Measurements from ENCODE around the gene PPP2R2C.

The PPP2R2C gene

DNA sequence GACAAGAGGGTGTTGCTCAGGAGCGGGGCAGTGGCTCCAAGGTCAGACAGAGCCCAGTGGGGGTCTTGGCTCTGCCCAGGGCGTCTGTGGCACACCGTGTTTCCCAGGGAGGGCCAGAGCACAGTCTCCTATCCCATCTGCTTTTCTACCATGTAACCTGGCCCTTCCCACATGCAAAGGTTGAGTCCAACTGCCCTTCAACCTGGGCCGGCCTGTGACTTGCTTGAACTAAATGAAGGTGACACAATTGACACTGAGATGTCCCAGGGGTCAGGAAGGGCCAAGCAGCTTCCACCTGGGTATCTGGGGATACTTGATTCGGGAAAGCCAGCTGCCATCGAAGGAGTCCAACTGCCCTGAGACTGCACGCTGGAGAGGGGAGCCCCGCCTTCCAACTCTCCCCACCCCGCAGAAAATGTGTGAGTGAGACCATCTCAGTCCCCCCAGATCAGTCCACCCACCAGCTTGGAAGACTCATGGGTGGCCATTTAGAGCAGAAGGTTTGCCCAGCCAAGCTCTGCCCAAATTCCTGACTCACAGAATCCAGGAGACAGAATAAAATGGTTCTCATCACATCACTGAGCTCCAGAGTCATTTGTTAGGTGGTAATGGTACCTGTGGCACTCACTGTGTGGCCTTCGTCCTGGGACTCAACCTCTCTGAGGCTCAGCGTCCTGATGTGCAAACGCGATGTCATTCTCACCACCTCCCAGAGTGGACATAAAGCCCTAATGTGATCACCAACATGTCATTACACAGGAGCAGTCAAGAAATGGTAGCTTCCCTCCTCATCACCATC is 18.1 kb downstream of the PPP2R2C start:
- no peak overlapping the region for H3K4me3 ChIP-seq (ENCODE audit: low read depth, low read length)
- no peak for DNase-seq
- no peaks in the 10 kb centered on the region for H3K27me3 ChIP-seq
- no peaks in the 10 kb centered on the region for H3K36me3 ChIP-seq
- no peaks in the 10 kb centered on the region for H3K9me3 ChIP-seq
- TF ChIP-seq, protein P1, sequence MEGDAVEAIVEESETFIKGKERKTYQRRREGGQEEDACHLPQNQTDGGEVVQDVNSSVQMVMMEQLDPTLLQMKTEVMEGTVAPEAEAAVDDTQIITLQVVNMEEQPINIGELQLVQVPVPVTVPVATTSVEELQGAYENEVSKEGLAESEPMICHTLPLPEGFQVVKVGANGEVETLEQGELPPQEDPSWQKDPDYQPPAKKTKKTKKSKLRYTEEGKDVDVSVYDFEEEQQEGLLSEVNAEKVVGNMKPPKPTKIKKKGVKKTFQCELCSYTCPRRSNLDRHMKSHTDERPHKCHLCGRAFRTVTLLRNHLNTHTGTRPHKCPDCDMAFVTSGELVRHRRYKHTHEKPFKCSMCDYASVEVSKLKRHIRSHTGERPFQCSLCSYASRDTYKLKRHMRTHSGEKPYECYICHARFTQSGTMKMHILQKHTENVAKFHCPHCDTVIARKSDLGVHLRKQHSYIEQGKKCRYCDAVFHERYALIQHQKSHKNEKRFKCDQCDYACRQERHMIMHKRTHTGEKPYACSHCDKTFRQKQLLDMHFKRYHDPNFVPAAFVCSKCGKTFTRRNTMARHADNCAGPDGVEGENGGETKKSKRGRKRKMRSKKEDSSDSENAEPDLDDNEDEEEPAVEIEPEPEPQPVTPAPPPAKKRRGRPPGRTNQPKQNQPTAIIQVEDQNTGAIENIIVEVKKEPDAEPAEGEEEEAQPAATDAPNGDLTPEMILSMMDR (IDR thresholded peaks at IDR 0.05; ENCODE audit: low read depth, low read length), result no peak
- H3K4me1 ChIP-seq, result no peaks in the 10 kb centered on the region

DNA sequence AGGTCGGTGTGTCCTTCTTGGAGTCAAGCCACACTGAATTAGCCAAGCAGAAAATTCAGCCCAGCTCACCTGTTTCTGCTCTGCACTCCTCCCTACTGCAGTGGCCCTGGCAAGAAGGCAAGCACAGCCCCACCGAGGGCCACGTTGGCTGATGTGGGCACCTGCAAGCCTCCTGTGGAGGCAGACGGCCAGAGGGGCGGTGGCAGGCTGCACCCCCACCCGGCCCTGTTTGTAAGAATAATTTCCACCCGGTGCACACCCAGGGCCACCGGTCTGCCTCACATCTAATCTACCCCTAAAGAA is 18.8 kb downstream of the PPP2R2C start:
- H3K27me3 ChIP-seq, result no peaks in the 10 kb centered on the region
- H3K9me3 ChIP-seq, result no peaks in the 10 kb centered on the region
- H3K36me3 ChIP-seq, result no peaks in the 10 kb centered on the region
- H3K4me1 ChIP-seq, result no peaks in the 10 kb centered on the region
- DNase-seq, result no peak
- H3K4me3 ChIP-seq (ENCODE audit: low read depth, low read length), result no peak overlapping the region
- TF ChIP-seq, protein P1 (IDR thresholded peaks at IDR 0.05; ENCODE audit: low read depth, low read length), result no peak

DNA sequence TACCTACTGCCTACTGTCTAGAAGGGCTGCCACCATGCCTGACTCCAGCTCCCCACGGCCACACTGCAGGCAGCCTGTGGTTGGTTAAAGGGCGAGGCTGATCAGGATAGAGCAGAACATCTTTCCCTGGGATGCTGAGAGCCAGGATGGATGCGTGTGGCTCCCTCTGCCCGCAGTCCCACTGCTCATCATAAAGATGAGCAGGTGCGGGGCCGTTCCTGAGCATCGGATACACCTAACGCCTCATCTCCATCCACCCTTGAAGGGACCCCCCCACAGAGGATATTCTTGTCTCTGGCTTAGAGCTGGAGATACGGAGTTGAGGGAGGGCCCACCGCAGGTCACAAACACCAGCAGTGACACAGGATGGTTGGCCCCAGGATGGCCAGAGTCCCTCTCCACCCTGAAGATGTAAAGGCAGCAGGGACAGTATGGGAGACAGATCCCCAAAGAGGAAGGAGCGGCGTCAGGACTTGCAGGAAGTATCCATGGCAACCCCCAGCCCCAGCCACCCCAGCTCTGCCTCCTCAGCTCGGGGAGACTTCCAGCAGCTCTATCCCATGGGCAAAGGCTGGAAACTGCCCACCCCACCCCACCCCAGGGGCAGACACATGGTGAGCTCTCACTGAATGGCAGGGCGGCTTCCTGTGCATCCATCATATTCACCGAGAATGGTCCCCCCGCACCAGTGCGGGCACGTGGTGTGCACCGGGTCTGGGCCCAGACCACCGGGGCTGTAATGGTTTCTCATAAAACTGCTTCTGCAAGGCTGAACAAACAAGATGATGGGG is 19.3 kb downstream of the PPP2R2C start:
- Histone ChIP-seq H3K4me3 (ENCODE audit: low read depth, low read length) (no peak overlapping the region), H3K36me3 (no peaks in the 10 kb centered on the region), H3K9me3 (no peaks in the 10 kb centered on the region), H3K27me3 (no peaks in the 10 kb centered on the region), H3K4me1 (no peaks in the 10 kb centered on the region)
- DNase-seq, result no peak
- TF ChIP-seq, protein P1 (IDR thresholded peaks at IDR 0.05; ENCODE audit: low read depth, low read length), result no peak

DNA sequence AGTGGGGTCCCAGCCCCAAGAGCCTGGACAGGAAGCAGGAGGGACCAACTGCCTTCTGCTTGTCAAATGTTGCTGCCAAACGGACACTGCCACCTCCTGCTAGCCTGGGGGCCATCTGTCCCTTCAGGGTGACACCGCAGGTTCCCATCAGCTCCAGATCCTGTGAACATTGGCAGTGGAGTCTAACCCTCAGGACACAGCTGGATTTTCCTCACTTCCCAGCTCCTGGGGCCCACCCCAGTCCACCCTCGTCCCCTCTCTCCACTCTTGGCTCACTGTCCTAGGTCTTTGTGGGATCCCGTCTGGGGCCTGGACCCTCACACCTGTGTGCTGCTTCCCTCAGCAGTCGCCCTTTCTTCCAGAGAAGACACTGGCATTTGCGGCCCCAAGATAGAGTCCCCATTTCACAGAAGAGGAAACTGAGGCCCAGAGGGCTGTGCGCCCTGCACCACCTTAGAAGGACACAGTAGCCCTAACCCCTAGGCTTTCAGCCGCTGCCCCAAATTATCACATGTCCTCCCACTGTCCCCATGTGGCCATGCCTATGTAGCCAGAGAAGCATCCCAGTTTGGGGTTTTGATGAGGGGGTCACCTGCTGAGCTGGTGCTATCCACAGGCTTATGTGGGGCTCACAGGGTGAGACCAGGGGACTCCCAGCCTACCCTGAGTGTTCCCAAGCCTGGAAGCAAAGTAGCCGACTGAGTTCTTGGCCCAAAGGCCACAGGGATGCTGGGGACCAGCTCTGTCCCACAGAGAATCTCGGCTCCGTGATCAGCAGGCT is 20.1 kb downstream of the PPP2R2C start:
- TF ChIP-seq, protein P1 (IDR thresholded peaks at IDR 0.05; ENCODE audit: low read depth, low read length), result no peak
- no peaks in the 10 kb centered on the region for H3K27me3 ChIP-seq
- no peaks in the 10 kb centered on the region for H3K36me3 ChIP-seq
- no peak overlapping the region for H3K4me3 ChIP-seq (ENCODE audit: low read depth, low read length)
- no peaks in the 10 kb centered on the region for H3K9me3 ChIP-seq
- no peak for DNase-seq
- H3K4me1 ChIP-seq, result no peaks in the 10 kb centered on the region

DNA sequence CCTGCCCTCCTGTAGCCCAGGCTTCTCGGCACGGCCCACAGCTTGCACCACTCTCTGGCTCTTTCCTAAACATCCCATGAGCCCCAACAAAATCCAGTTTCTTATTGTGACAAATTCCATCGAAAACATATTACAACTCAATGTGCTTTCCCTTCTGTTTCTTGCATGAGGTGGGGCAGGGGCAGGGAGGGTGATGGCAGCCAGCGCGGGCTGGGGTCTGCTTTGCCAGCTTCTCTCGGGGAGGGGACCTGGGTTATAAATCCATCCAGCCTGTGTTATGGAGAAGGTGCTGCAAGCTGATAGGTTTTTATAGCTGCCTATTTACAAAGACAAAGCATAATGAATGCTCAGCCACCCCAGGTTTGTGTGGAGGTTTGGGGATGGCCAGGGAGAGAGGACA is 21.1 kb downstream of the PPP2R2C start:
- DNase-seq, result no peak
- H3K4me1 ChIP-seq, result peaks cover 2% of the 10 kb centered on the region
- TF ChIP-seq, protein P1 (IDR thresholded peaks at IDR 0.05; ENCODE audit: low read depth, low read length), result no peak

More for the DNA sequence above, 21.1 kb downstream of the PPP2R2C start:
- no peak overlapping the region for H3K4me3 ChIP-seq (ENCODE audit: low read depth, low read length)
- H3K36me3 ChIP-seq, result no peaks in the 10 kb centered on the region
- H3K27me3 ChIP-seq, result no peaks in the 10 kb centered on the region
- H3K9me3 ChIP-seq, result no peaks in the 10 kb centered on the region
